Kidney (tissue), 14 donors: Measurements from ENCODE around the gene ZSCAN10. TPM values are rescaled to one million over a fixed set of nuclear protein-coding genes. Genes with fewer than 3 reads are reported as not detected.
A peak's percentile ranks its signal among the peaks of the same experiment; 100 is the strongest.

Experiments used
- DNase-seq, 5 donors: peaks; one replicate each; pipeline ENCODE4 v3.0.0-alpha.2; 2013 to 2020
- FAIRE-seq: peaks from 2 replicates; lab custom pipeline; 2012; peaks lifted over from hg19 to GRCh38; lab: Jason Lieb, UNC
- H3K27ac ChIP-seq, 2 donors: one replicate each; pipeline ENCODE4 v1.7.0; 2013; ENCODE audit warnings: low read depth in 2 of 2, low read length in 2 of 2, inconsistent platforms in 1 of 2
- H3K27me3 ChIP-seq: one replicate; pipeline ENCODE4 v1.7.1; 2013; ENCODE audit warnings: low read length, inconsistent platforms; ENCODE audit not compliant: control insufficient read depth, insufficient read depth
- H3K36me3 ChIP-seq, 3 donors: one replicate each; pipeline versions ENCODE4 v1.7.0 to v1.7.1; 2013; ENCODE audit warnings: low read length in 3 of 3, control low read depth in 1 of 3, inconsistent platforms in 1 of 3; ENCODE audit not compliant: insufficient read depth in 3 of 3, control insufficient read depth in 2 of 3
- H3K4me1 ChIP-seq, 3 donors: one replicate each; pipeline versions ENCODE4 v1.7.0 to v1.7.1; 2013; ENCODE audit warnings: low read length in 3 of 3, inconsistent platforms in 1 of 3, low read depth in 1 of 3; ENCODE audit not compliant: control insufficient read depth in 2 of 3, insufficient read depth in 2 of 3
- H3K4me3 ChIP-seq, 3 donors: one replicate each; pipeline versions ENCODE4 v1.7.0 to v1.8.1; 2013; ENCODE audit warnings: low read length in 3 of 3, control low read depth in 1 of 3, inconsistent platforms in 1 of 3
- H3K9ac ChIP-seq, 3 donors: one replicate each; pipeline versions ENCODE4 v1.7.0 to v1.7.1; 2013; ENCODE audit warnings: low read length in 3 of 3, control low read depth in 1 of 3, inconsistent platforms in 1 of 3
- H3K9me3 ChIP-seq, 3 donors: one replicate each; pipeline versions ENCODE4 v1.7.0 to v1.7.1; 2013; ENCODE audit warnings: low read length in 3 of 3, control low read depth in 1 of 3, inconsistent platforms in 1 of 3; ENCODE audit not compliant: control insufficient read depth in 2 of 3, insufficient read depth in 1 of 3
- CTCF ChIP-seq: IDR thresholded peaks from 3 replicates; pipeline ENCODE4 v1.5.1; 2012; ENCODE audit warnings: mild to moderate bottlenecking, moderate library complexity, borderline replicate concordance; ENCODE audit not compliant: insufficient read depth; ENCODE audit errors: extremely low read depth
- intact Hi-C: fragments of 100-400 bp; cut with DNase I; formaldehyde crosslinking; loops from one replicate; pipeline ENCODE4 v1.11.1; 2022
- polyA plus RNA-seq: library from polyadenylated mRNA; stranded (reverse); fragments of 350-450 nt; fragmentation: Illumina TruSeq; extraction: RNeasy Lipid Tissue Mini Kit (QIAGEN cat#74804); gene quantifications from one replicate; pipeline ENCODE4 v1.2.3, GENCODE V29; 2014; ENCODE audit warnings: low read depth, low replicate concordance; ENCODE audit not compliant: insufficient read depth
- total RNA-seq: library from RNA; stranded (reverse); fragmentation: NEBNext Ultra II Directional; extraction: Animal tissue kit (Norgen Biotek cat#: 25700); gene quantifications from one replicate; pipeline ENCODE4 v1.2.1, GENCODE V29; 2021
- donor health status: control.
- donor health status: control.
- donor health status: control.
- donor health status: control.
- donor health status: control.
- donor health status: DM: yes; HTN: yes; CAD: no.
- donor health status: Normal renal cell carcinoma (clear cell type).

Gene ZSCAN10
- total and polyA plus RNA-seq, 2 donors from 2014 or later: not detected

- DNase-seq (peak in 3 of 5 donors; percentile 50 to 84 (median 81)), FAIRE-seq (no peak)
- no peaks in the 10 kb centered on the region for H3K9me3 ChIP-seq
- no peaks in the 10 kb centered on the region for H3K27me3 ChIP-seq
- H3K4me3 ChIP-seq: peak overlapping the region in 1 of 3 donors; percentile 25
- no peak overlapping the region for H3K9ac ChIP-seq
- intact Hi-C loops: no loop called here
- peaks cover 0 to 4% (median 3%) of the 10 kb centered on the region in 3 donors for H3K4me1 ChIP-seq
- TF ChIP-seq CTCF: no peak
- peak overlapping the region; percentile 26 to 55 for H3K27ac ChIP-seq
- no peaks in the 10 kb centered on the region for H3K36me3 ChIP-seq
Measured at GRCh38 chr16:3087243-3088235, 11.6 kb downstream of the ZSCAN10 start.

- no peaks in the 10 kb centered on the region for H3K36me3 ChIP-seq
Measured at GRCh38 chr16:3086596-3087242, 12.4 kb downstream of the ZSCAN10 start.

GRCh38 chr16:3085868-3086595, 13.1 kb downstream of the ZSCAN10 start:
- Histone ChIP-seq H3K27me3 (no peaks in the 10 kb centered on the region), H3K27ac (peak overlapping the region in 1 of 2 donors; percentile 30), H3K4me3 (no peak overlapping the region), H3K4me1 (peaks cover 0 to 4% (median 3%) of the 10 kb centered on the region in 3 donors), H3K9ac (no peak overlapping the region), H3K36me3 (no peaks in the 10 kb centered on the region), H3K9me3 (no peaks in the 10 kb centered on the region)
- no peak for TF ChIP-seq CTCF
- FAIRE-seq: no peak
- peak in 1 of 5 donors; percentile 14 for DNase-seq
- intact Hi-C loops: no loop called here

More at GRCh38 chr16:3086596-3087242, 12.4 kb downstream of the ZSCAN10 start:
- Histone ChIP-seq H3K27me3 (no peaks in the 10 kb centered on the region), H3K9me3 (no peaks in the 10 kb centered on the region), H3K4me3 (peak overlapping the region in 1 of 3 donors; percentile 25), H3K27ac (peak overlapping the region; percentile 30 to 55), H3K4me1 (peaks cover 0 to 4% (median 3%) of the 10 kb centered on the region in 3 donors), H3K9ac (no peak overlapping the region)
- intact Hi-C loops: no loop called here
- DNase-seq (peak in 1 of 5 donors; percentile 75), FAIRE-seq (no peak)
- no peak for TF ChIP-seq CTCF
